Panc1 (cell line): ENCODE data around the gene SNRNP48.

Experiments used
- POLR2AphosphoS5 ChIP-seq: IDR thresholded peaks from 2 replicates; pipeline ENCODE4 v1.6.1; 2012; ENCODE audit warnings: mild to moderate bottlenecking, low read depth, low read length, moderate library complexity
- SIN3A ChIP-seq: IDR thresholded peaks from 2 replicates; pipeline ENCODE4 v1.6.1; 2012; ENCODE audit warnings: low read depth, mild to moderate bottlenecking, low read length, moderate library complexity, borderline replicate concordance; ENCODE audit not compliant: insufficient read depth
- TCF7L2 ChIP-seq: IDR thresholded peaks from 2 replicates; pipeline ENCODE4 v1.6.1; 2011; ENCODE audit warnings: mild to moderate bottlenecking, low read depth, low read length, inconsistent platforms
- TF ChIP-seq, protein P1 (sequence below): fragments of 450-650 bp; IDR thresholded peaks from 2 replicates; pipeline ENCODE4 v1.5.1; 2017; ENCODE audit warnings: mild to moderate bottlenecking

DNA sequence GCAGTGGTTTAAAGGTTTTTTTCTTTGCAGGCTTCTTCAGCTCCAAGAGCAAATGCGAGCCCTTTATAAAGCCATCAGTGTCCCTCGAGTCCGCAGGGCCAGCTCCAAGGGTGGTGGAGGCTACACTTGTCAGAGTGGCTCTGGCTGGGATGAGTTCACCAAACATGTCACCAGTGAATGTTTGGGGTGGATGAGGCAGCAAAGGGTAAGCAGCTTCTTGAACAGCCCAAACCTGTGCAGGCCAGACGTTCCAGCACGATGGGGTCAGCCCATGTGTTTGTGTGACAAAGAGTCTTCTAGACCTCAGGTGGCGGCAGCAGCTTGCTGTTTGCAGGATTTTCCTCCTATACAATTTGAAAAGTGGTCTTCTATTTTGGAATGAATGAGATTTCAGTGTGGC lies 30.8 kb upstream of the SNRNP48 start:
- TF ChIP-seq, protein P1, sequence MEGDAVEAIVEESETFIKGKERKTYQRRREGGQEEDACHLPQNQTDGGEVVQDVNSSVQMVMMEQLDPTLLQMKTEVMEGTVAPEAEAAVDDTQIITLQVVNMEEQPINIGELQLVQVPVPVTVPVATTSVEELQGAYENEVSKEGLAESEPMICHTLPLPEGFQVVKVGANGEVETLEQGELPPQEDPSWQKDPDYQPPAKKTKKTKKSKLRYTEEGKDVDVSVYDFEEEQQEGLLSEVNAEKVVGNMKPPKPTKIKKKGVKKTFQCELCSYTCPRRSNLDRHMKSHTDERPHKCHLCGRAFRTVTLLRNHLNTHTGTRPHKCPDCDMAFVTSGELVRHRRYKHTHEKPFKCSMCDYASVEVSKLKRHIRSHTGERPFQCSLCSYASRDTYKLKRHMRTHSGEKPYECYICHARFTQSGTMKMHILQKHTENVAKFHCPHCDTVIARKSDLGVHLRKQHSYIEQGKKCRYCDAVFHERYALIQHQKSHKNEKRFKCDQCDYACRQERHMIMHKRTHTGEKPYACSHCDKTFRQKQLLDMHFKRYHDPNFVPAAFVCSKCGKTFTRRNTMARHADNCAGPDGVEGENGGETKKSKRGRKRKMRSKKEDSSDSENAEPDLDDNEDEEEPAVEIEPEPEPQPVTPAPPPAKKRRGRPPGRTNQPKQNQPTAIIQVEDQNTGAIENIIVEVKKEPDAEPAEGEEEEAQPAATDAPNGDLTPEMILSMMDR, result no peak
- no peak for TF ChIP-seq TCF7L2
- TF ChIP-seq POLR2AphosphoS5, result no peak
- no peak for TF ChIP-seq SIN3A
